OCI-LY1 (cell line): Measurements from ENCODE around the gene ASB4.

Experiments used
- EZH2 ChIP-seq: fragments of 200-600 bp; sonication (generic), shearing (Covaris generic); IDR thresholded peaks from 2 replicates; pipeline ENCODE4 v1.8.0; 2017; ENCODE audit warnings: borderline replicate concordance, mixed run types, mild to moderate bottlenecking, antibody characterized with exemption, low read length, moderate library complexity, mixed read lengths
- TF ChIP-seq, protein P1 (sequence below): fragments of 200-600 bp; sonication (generic), shearing (Covaris generic); IDR thresholded peaks from 2 replicates; pipeline ENCODE4 v1.5.1; 2017; ENCODE audit warnings: mild to moderate bottlenecking, antibody characterized with exemption, low read length, moderate library complexity, mixed read lengths

DNA sequence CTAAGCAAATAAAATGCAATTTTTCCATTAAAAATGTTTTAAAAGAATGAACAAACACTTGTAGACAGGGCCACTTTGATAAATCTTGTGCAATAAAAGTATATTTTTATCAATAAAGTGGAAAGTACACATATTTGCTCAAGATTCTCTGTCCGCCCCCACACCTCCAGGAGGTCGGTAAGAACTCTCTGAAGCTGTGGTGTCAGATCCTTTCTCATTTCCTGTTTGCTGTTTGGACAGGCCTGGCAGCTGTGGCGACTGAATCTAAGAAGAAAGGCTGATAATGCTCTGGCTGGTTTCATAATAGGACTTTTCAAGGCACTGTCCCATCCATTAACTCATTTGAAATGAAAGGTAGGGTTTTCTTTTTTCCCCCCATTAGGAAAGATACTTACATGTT lies 15.3 kb upstream of the ASB4 start:
- TF ChIP-seq EZH2 = no peak
- TF ChIP-seq, protein P1, sequence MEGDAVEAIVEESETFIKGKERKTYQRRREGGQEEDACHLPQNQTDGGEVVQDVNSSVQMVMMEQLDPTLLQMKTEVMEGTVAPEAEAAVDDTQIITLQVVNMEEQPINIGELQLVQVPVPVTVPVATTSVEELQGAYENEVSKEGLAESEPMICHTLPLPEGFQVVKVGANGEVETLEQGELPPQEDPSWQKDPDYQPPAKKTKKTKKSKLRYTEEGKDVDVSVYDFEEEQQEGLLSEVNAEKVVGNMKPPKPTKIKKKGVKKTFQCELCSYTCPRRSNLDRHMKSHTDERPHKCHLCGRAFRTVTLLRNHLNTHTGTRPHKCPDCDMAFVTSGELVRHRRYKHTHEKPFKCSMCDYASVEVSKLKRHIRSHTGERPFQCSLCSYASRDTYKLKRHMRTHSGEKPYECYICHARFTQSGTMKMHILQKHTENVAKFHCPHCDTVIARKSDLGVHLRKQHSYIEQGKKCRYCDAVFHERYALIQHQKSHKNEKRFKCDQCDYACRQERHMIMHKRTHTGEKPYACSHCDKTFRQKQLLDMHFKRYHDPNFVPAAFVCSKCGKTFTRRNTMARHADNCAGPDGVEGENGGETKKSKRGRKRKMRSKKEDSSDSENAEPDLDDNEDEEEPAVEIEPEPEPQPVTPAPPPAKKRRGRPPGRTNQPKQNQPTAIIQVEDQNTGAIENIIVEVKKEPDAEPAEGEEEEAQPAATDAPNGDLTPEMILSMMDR = no peak
